Measurements from ENCODE around the gene FUOM.

Gene FUOM

GRCh38 chr10:133341983-133342382 is 15.8 kb downstream of the FUOM start:
- TF ChIP-seq, protein P1, sequence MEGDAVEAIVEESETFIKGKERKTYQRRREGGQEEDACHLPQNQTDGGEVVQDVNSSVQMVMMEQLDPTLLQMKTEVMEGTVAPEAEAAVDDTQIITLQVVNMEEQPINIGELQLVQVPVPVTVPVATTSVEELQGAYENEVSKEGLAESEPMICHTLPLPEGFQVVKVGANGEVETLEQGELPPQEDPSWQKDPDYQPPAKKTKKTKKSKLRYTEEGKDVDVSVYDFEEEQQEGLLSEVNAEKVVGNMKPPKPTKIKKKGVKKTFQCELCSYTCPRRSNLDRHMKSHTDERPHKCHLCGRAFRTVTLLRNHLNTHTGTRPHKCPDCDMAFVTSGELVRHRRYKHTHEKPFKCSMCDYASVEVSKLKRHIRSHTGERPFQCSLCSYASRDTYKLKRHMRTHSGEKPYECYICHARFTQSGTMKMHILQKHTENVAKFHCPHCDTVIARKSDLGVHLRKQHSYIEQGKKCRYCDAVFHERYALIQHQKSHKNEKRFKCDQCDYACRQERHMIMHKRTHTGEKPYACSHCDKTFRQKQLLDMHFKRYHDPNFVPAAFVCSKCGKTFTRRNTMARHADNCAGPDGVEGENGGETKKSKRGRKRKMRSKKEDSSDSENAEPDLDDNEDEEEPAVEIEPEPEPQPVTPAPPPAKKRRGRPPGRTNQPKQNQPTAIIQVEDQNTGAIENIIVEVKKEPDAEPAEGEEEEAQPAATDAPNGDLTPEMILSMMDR (IDR thresholded peaks at IDR 0.05; ENCODE audit: borderline replicate concordance, insufficient read depth, low read depth, low read length), result no peak
- H3K4me3 ChIP-seq (ENCODE audit: low read depth, low read length), result no peak overlapping the region

DNA sequence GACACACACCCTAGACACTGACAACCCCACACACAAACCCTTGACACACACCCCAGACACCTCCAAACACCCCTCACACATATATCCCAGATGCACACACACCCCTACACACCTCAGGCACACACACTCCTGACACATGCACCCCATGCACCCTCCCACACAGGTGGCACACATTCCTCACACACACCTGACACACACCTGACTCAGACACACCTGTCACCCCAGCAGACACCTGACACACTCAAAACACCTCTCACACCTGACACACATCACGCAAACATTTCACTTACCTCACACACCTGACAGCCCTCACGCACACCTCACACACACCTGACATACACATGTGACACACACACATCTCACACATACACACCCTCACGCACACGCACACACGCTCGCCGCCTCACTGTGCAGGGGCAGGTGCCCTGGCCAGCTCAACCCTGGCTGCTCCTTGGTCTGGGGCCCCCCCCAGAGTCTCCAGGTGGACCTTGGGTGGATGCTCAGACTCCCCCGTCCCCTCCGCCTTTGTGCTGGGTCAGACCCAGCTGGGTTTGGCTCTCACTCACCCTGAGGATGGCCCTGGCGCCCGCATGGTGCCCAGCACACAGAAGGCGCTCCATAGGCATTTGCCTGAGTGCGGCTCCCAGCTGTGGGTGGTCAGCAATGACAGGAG is 18.0 kb downstream of the FUOM start:
- TF ChIP-seq, protein P1 (IDR thresholded peaks at IDR 0.05; ENCODE audit: borderline replicate concordance, insufficient read depth, low read depth, low read length), result no peak
- no peak overlapping the region for H3K4me3 ChIP-seq (ENCODE audit: low read depth, low read length)

DNA sequence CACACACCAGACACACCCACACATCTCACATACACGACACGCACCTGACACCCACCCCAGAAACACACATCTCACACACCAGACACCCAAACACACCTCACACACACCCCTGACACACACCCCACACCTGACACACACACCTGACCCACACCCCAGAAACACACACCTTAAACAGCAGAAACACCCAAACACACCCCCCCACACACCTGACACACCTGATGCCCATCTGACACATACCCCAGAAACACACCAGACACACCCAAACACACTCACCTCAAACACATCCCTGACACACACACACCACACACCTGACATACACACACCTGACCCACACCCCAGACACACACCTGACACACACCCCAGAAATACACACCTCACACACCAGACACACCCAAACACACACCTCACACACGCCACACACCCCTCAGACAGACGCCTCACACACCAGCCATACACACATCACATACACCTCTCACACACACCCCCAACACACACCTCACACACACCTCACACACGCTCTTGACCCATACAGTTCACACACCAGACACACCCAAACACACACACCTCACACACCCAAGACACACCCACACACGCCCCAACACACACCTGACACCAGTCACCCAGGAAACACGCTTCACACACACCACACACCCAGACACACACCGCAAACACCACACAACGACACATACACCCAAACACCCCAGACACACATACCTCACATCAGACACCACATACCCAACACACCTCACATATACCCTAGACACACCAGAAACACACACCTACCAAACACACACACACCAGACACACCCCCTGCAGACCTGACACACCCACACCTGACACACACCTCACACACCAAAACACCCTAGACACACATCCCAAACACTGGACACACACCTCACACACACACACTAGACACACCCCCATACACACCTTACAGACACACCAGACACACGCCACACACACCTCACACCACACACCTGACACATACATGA is 19.4 kb downstream of the FUOM start:
- H3K4me3 ChIP-seq (ENCODE audit: low read depth, low read length), result no peak overlapping the region
- TF ChIP-seq, protein P1 (IDR thresholded peaks at IDR 0.05; ENCODE audit: borderline replicate concordance, insufficient read depth, low read depth, low read length), result no peak

DNA sequence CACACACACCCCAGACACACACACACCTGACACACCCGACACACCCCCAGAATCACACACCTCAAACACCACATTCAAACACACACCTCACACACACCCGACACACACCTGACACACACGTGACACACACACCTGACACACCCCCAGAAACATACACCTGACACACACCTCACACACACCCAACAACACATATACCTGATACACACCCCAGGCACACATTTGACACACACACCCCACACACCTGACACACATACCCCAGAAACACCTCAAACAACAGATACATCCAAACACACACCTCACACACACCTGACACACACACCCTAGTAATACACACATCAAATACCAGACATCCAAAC is 20.5 kb downstream of the FUOM start:
- TF ChIP-seq, protein P1 (IDR thresholded peaks at IDR 0.05; ENCODE audit: borderline replicate concordance, insufficient read depth, low read depth, low read length), result no peak

GRCh38 chr10:133336577-133337369 is 21.0 kb downstream of the FUOM start, which contains the start of gene CALY:
CALY (minus strand) TSS chr10:133336896; CDS start chr10:133328989, 7,907 bp downstream.
- no peak within 1 kb of the TSS for H3K4me3 ChIP-seq (ENCODE audit: low read depth, low read length)
- TF ChIP-seq, protein P1 (IDR thresholded peaks at IDR 0.05; ENCODE audit: borderline replicate concordance, insufficient read depth, low read depth, low read length), result no peak

More for the DNA sequence above, 20.5 kb downstream of the FUOM start:
- H3K4me3 ChIP-seq (ENCODE audit: low read depth, low read length), result no peak overlapping the region

DNA sequence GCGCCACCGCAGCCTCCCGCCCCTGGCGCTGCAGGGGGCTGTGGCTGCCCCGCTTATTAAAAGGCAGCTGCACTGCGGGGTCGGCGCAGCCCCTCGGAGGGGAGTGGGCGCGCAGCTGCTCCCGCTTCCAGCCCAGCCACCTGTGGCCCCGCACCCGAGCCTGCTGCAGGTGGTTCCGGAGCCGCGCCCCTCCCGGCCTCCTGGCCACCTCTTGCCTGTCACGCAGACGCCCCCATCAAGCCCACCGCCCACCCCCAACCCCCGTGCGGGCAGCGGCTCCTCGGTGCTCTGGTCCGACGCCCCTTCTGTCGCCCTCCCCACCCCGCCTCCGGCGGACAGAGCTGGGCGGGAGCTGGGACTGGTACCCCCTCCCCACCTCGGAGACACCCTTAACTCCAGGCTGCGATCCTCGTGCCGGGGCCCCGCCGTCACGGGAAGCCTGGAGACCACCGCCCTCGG is 21.7 kb downstream of the FUOM start:
- TF ChIP-seq, protein P1 (IDR thresholded peaks at IDR 0.05; ENCODE audit: borderline replicate concordance, insufficient read depth, low read depth, low read length), result no peak
- no peak overlapping the region for H3K4me3 ChIP-seq (ENCODE audit: low read depth, low read length)

Data from GM12875 (cell line).